ENCODE data around the gene PSENEN. TPM values are rescaled to one million over a fixed set of nuclear protein-coding genes. Genes with fewer than 3 reads are reported as not detected.

The PSENEN gene
- total RNA-seq, 1 experiment from 2014 or later: 186 TPM

DNA sequence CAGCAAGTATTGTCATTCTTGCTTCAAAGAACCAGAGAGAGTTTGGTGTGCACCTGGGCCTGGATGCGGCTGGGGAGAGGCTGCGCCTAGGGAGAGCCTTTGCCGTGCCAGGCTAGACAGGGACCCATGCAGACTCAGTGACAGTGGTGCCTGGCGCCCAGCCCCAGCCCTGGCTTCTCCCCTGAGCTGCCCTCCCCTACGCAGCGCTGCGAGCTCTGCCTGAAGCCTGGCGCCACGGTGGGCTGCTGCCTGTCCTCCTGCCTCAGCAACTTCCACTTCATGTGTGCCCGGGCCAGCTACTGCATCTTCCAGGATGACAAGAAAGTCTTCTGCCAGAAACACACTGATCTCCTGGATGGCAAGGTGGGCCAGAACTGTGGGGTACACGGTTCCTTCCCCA is 15.7 kb upstream of the PSENEN start:
- DNase-seq (ENCODE audit: low read depth): no peak
- in situ Hi-C loops (cut with HindIII; ENCODE audit: low pct_unique_long_range_greater_than_20kb, low sequenced_read_pairs): no loop called here

DNA sequence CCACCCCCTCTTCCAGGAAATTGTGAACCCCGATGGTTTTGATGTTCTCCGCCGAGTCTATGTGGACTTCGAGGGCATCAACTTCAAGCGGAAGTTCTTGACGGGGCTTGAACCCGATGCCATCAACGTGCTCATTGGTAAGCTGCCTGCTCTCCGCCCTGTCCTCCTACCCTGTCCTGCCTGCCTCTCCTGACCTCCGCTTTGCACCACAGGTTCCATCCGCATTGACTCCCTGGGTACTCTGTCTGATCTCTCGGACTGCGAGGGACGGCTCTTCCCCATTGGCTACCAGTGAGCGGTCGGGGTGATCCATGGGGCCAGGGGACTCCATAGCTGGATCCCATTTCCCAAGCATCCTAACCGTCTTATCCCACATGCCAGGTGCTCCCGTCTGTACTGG is 15.1 kb upstream of the PSENEN start:
- in situ Hi-C loops (cut with HindIII; ENCODE audit: low pct_unique_long_range_greater_than_20kb, low sequenced_read_pairs): no loop called here
- DNase-seq (ENCODE audit: low read depth): no peak

DNA sequence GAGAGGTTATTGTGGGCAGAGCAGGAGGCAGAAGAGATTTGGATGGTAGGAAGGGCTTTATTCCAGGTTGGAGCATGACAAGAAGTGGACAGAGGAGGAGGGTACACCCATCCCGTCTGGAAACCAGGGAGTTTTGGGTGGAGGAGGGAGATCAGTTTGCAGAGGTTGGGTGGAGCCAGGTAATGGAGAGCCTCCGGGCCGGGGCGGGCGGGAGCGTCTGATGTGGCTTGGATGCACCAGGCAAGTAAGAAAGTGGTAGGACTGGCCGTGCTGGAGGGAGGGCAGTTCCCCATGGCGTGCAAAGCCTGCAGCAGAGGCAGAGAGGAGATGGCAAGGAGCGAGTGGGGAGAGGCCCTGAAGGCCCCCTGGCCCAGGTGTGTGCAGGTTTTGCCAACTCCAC is 14.1 kb upstream of the PSENEN start:
- no peak for DNase-seq (ENCODE audit: low read depth)
- in situ Hi-C loops (cut with HindIII; ENCODE audit: low pct_unique_long_range_greater_than_20kb, low sequenced_read_pairs): no loop called here

DNA sequence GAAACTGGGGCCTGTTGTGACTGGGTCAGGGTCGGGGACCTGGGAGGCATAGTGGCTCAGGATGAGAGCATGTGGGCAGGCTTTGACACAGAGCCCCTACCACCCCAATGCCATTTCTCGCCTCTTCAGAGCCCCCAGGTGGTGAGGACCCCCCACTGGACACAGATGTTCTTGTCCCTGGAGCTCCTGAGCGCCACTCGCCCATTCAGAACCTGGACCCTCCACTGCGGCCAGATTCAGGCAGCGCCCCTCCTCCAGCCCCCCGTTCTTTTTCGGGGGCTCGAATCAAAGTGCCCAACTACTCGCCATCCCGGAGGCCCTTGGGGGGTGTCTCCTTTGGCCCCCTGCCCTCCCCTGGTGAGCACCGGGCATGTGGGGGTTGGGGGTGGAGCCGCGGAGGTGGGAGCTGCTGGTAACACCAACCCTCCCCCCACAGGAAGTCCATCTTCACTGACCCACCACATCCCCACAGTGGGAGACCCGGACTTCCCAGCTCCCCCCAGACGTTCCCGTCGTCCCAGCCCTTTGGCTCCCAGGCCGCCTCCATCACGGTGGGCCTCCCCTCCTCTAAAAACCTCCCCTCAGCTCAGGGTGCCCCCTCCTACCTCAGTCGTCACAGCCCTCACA is 13.6 kb upstream of the PSENEN start:
- in situ Hi-C loops (cut with HindIII; ENCODE audit: low pct_unique_long_range_greater_than_20kb, low sequenced_read_pairs): no loop called here
- no peak for DNase-seq (ENCODE audit: low read depth)

DNA sequence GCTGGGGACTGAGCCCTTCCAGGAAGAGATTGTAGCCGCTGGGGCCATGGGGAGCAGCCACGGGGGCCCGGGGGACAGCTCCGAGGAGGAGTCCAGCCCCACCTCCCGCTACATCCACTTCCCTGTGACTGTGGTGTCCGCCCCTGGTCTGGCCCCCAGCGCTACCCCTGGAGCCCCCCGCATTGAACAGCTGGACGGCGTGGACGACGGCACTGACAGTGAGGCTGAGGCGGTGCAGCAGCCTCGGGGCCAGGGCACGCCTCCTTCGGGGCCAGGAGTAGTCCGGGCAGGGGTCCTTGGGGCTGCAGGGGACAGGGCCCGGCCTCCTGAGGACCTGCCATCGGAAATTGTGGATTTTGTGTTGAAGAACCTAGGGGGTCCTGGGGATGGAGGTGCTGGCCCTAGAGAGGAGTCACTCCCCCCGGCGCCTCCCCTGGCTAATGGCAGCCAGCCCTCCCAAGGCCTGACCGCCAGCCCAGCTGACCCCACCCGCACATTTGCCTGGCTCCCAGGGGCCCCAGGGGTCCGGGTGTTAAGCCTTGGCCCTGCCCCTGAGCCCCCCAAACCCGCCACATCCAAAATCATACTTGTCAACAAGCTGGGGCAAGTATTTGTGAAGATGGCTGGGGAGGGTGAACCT is 12.8 kb upstream of the PSENEN start:
- in situ Hi-C loops (cut with HindIII; ENCODE audit: low pct_unique_long_range_greater_than_20kb, low sequenced_read_pairs): no loop called here
- DNase-seq (ENCODE audit: low read depth): no peak

DNA sequence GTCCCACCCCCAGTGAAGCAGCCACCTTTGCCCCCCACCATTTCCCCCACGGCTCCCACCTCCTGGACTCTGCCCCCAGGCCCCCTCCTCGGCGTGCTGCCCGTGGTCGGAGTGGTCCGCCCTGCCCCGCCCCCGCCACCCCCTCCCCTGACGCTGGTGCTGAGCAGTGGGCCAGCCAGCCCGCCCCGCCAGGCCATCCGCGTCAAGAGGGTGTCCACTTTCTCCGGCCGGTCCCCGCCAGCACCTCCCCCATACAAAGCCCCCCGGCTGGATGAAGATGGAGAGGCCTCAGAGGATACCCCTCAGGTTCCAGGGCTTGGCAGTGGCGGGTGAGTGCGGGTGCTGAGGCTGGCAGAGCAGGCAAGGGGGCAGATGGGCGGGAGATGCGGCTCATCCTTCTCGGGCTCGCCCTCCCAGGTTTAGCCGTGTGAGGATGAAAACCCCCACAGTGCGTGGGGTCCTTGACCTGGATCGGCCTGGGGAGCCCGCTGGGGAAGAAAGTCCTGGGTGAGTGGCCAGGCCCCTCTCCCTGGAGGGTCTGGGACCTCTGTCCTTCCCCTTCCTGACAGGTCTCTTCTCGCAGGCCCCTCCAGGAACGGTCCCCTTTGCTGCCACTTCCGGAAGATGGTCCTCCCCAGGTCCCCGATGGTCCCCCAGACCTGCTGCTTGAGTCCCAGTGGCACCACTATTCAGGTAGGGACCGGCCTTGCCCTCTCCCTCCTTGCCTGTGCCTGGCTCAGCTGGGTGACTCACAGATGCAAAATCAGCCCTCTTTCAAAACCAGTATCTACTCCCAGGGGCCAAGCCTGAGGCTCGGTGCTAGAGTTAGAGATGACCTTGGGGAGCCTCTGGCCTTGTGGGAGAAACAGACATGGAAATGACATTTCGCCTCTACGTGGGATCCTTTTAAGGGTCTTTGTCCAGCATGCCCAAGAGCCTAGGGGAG is 12.0 kb upstream of the PSENEN start:
- in situ Hi-C loops (cut with HindIII; ENCODE audit: low pct_unique_long_range_greater_than_20kb, low sequenced_read_pairs): no loop called here

DNA sequence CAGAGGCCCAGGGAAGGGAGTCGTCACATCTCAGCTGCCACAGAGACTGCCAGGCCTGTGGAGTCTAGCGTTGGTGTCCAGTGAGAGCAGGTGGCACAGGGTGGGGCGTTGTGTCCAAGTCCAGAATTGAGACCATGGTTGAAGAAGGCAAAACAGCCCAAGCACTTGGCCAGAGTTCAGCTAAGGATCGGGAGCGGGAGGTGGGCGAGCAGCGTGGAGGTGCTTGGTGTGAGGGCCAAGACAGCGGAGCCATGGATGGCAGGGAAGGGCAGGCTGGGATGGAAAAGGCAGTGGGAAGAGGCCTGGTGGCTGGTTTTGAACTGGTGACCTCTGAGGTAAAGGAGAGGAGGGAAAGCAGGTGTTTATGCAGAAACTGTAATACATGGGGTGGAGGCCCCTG is 11.2 kb upstream of the PSENEN start:
- DNase-seq (ENCODE audit: low read depth): no peak
- in situ Hi-C loops (cut with HindIII; ENCODE audit: low pct_unique_long_range_greater_than_20kb, low sequenced_read_pairs): no loop called here

More for the DNA sequence above, 12.0 kb upstream of the PSENEN start:
- no peak for DNase-seq (ENCODE audit: low read depth)

DNA sequence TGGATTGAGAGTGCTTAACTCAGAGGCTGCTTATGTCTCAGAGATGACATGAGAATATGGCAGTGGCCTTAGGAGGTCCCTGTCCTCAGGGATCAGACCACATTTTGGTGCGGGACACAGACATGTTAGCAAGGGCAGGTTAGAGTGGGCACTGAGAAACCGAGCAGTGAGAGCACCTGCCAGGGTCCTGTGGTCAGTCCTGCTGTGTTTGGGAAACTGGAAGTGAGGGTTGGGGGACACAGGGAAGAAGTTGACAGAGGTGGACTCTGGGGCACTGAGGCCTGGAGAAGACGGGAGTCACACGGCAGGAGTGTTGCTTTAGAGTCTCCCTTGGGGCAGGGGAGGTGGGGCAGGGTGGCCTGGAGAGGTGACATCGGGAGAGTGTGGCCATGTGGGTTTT is 10.6 kb upstream of the PSENEN start:
- no peak for DNase-seq (ENCODE audit: low read depth)

DNA sequence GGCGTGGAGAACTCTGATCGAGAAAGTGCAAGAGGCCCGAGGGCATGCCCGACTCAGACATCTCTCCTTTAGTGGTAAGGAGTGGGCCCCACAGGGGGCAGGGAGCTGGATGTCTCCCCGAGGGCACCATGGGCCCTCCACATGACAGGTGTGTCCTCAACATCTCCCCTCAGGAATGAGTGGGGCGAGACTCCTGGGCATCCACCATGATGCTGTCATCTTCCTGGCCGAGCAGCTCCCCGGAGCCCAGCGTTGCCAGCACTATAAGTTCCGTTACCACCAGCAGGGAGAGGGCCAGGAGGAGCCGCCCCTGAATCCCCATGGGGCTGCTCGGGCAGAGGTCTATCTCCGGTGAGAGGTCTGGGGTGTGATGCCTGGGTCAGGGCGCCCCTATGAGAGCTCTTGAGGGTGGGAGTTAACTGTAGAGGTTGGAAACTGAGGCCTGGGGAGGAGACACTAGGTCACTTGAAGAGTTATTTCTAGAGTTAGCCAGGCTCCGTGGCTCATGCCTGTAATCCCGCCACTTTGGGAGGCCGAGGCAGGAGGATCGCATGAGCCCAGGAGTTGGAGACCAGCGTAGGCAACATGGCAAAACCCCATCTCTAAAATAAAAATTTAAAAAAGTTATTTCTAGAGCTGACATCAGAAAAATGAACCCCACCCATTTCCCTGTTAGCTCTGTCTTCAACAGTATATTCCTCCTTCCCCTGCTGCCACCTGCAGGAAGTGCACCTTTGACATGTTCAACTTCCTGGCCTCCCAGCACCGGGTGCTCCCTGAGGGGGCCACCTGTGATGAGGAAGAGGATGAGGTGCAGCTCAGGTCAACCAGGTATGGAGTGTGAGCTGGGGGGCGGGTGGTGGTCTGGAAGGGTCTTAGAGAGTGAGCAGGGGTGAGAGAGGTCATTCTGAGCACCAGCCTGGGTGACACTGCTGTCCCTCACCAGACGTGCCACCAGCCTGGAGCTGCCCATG is 8.3 kb upstream of the PSENEN start:
- in situ Hi-C loops (cut with HindIII; ENCODE audit: low pct_unique_long_range_greater_than_20kb, low sequenced_read_pairs): no loop called here

More for the DNA sequence above, 10.6 kb upstream of the PSENEN start:
- in situ Hi-C loops (cut with HindIII; ENCODE audit: low pct_unique_long_range_greater_than_20kb, low sequenced_read_pairs): no loop called here

DNA sequence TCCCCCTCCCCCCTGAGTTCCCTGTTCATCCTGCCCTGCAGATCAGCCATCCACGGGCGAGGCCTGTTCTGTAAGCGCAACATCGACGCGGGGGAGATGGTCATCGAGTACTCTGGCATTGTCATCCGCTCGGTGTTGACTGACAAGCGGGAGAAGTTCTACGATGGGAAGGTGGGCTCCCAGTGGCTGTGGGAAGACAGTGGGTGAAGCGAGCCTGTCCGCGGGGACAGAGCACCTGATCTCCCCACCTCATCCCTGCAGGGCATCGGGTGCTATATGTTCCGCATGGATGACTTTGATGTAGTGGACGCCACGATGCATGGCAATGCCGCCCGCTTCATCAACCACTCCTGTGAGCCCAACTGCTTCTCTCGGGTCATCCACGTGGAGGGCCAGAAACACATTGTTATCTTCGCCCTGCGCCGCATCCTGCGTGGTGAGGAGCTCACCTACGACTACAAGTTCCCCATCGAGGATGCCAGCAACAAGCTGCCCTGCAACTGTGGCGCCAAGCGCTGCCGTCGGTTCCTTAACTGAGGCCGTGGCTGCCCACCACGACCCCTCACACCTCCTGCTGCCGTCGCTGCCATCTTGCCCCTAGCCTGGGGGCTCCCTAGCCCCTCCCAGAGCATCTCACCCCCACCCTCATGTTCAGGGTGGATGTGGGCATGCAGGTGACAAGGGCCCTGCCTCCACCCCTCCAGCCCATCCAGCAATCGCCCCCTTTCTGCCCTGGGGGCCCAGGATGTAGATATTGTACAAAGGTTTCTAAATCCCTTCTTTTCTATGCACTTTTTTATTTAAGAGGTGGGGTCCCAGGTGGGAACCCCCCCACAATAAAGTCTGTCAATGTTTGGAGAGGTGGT is 7.2 kb upstream of the PSENEN start:
- in situ Hi-C loops (cut with HindIII; ENCODE audit: low pct_unique_long_range_greater_than_20kb, low sequenced_read_pairs): no loop called here
- DNase-seq (ENCODE audit: low read depth): no peak

More for the DNA sequence above, 8.3 kb upstream of the PSENEN start:
- no peak for DNase-seq (ENCODE audit: low read depth)

DNA sequence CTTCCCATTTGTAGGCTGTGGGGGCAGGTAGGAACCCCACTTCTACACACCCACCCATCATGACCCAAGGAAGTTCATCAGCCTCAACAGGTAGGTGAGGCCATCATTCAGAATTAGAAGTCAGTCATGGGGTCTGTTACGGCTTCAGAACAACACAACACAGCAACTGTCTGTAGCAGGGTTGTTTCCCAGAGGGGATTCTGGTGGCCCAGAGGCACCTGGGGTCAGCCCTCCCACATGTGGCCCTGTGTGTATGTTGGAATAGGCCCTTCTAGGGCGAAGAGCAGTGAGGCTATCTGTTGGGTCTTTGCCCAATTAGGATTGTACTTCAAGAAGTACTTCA is 6.6 kb upstream of the PSENEN start:
- in situ Hi-C loops (cut with HindIII; ENCODE audit: low pct_unique_long_range_greater_than_20kb, low sequenced_read_pairs): no loop called here
- DNase-seq (ENCODE audit: low read depth): no peak

DNA sequence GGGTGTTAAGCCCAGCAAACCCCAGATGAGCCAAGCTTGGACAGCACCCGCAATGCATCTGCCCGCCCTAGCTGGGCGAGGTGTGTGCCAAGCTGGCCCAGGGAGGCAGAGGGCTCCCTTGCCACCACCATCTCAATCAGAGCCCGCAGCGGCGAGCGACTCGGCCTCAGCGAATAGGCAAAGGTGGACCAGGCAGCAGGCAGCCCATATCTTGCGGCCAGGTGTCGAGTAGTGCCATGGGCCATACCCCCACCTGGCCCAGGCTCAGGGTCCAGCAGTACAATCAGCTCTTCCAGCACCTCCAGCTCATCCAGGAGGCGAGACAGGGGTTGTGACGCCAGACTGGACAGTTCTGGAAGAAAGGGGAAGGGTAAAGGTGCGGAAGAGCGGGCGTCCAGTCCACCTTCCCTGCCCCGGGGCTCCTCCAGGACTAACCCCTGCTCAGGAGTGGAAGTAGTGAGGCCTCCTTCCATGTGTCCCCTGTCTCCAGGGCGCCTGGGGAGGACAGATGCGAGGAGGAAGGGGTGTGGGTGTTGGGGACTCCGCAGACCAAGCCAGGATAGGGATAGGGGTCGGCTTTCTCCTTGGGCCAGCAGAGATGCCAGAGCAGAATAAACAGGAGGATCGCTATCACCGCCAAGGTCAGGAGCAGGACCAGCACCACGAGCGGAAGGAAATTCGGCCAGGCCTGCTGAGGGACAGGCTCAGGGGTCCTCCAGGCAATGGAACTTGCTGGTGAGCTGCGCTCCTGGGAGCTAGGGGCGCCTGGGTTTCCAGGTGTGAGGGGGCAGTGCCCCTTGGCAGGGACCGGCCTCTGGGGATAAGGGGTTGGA is 6.0 kb upstream of the PSENEN start:
- in situ Hi-C loops (cut with HindIII; ENCODE audit: low pct_unique_long_range_greater_than_20kb, low sequenced_read_pairs): no loop called here
- DNase-seq (ENCODE audit: low read depth): no peak

DNA sequence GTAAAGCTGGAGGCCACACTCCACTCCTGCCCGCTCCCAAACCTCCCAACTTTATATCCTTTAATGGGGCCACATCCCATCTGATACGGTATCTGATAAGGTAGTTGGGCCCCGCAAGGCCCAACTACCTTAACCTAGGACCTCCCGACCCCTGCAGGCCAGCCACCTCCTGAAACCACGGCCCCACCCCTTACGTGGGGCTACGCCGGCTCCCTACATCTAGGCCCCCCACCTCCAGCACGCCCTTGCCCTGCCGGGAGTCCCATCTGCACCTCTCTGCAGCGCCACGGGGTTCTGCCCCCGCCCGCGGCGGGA is 5.4 kb upstream of the PSENEN start:
- DNase-seq (ENCODE audit: low read depth): no peak
- in situ Hi-C loops (cut with HindIII; ENCODE audit: low pct_unique_long_range_greater_than_20kb, low sequenced_read_pairs): no loop called here

DNA sequence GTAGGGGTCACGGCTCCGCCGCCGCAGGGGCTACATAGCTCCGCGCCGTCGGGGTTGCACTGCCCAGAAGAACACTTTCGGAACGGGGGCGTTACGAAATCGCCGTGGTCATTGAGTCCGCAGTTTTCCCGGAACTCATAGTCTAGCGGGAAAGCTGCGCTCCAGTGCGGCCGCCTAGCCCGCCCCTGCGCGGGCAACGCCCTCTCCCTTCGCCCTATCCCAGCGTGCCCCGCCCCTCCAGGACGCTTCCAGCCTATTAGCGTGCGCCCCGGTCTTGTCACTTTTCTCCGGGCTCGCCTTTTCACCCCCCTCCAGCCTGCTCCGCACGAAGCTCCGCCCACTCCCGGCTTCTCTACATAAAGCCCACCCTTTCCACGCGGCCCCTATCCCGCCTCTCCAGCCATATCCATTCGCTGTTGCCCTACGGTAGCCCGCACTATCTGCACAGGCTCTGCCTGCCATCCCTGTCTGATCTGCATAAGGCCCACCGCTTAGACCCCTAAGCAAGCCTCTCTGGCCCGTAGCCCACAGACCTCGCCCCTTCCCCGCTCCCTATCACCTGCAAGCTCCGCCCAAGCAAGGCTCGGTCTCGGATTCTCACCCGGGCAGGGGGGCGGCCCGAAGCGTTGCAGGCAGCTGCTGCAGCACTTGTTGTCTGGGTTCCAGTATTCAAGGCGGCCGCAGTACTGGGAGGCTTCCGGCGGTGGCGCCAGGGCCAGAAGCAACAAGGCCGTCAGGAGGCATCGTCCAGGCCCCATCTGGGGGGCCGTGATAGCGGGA is 4.8 kb upstream of the PSENEN start:
- in situ Hi-C loops (cut with HindIII; ENCODE audit: low pct_unique_long_range_greater_than_20kb, low sequenced_read_pairs): no loop called here
- peak; percentile 98 for DNase-seq (ENCODE audit: low read depth)

DNA sequence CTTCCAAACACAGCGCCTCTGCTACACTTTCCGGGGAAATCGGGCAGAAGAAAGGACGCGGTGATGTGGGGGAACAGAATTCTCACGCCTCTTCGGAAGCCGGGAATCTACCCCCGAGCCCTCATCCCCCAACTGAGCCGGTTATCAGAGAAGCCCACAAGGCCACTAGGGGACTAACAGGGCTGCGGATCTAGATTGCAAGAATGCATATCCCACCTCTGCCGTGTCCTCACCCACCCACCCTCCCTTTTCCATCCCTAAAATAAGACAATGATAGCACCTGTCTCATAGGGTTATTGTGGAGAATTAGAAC is 4.3 kb upstream of the PSENEN start:
- DNase-seq (ENCODE audit: low read depth): no peak
- in situ Hi-C loops (cut with HindIII; ENCODE audit: low pct_unique_long_range_greater_than_20kb, low sequenced_read_pairs): no loop called here

DNA sequence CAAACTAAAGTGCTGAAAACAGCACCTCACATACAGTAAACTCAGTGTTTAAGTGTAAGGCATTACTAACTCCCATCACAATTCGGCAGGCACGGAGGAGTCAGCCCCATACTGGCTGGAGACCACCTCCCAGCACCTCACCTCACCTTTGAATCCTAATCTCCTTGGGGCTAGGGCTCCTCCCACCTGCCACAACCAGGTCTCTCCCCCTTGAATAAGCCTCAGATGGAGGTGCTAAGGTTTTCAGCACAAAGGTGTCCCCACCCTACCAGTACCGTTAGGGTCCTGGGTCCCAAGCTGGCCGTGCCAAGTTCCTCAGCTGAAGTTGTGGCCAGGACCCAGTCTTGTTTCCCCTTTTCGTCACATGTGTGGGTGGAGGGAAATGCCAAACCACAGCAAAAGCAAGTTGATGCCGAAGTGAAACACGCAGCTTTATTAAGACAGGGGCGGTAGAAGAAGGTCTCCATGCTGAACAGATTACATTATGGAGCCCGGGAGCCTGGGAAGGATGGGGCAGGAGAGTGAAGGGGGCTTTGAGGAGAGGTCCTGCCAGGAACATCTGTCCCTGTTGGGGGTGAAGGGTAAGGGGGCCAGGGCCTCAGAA is 3.2 kb upstream of the PSENEN start, which contains the start of gene IGFLR1:
Gene IGFLR1, minus strand, starts transcription at position 332 of the 604 bp plus-strand sequence. CDS start 1,272 bp downstream, outside the sequence.
- in situ Hi-C loops (cut with HindIII; ENCODE audit: low pct_unique_long_range_greater_than_20kb, low sequenced_read_pairs): no loop called here
- no peak for DNase-seq (ENCODE audit: low read depth)

Data from Caki2 (cell line).